ENCODE measurements around the gene PRTG.

DNA sequence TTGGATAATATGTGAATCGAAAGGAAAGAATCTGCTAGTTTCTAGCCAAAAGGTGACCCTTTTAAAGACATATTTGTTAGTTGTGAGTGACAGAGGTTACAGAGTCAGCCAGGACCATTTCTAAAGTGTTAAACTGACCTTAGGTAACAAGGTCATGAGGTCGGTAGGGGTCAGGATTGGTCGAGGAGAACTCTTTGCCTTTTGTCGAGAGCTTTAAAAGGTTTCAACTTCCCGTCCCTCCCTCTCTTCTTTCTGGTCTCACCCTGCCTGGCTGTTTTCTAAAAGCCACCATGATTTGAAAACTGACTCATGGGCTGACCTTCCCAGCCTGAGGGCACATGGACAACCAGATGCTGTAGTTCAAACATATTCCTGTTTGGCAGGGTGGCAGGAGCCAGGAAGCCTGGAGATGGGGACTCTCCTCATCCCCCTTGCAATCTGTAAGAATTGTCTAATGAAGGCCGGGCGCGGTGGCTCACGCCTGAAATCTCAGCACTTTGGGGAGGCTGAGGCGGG, 25.8 kb upstream of the PRTG start:
- TF ChIP-seq CHD2 (IDR thresholded peaks at IDR 0.05; ENCODE audit: borderline replicate concordance, low read depth, low read length): no peak
- TF ChIP-seq CTCF (IDR thresholded peaks at IDR 0.05 in 2 of 3, conservative IDR thresholded peaks at IDR 0.05 in 1 of 3; ENCODE audit: control insufficient read depth in 2 of 3, extremely low read depth in 1 of 3, insufficient read depth in 1 of 3, low read depth in 3 of 3, low read length in 3 of 3): no peak
- TF ChIP-seq POLR2A (IDR thresholded peaks at IDR 0.05; ENCODE audit: low read depth, low read length): no peak
- no peak for TF ChIP-seq FOS (IDR thresholded peaks at IDR 0.05; ENCODE audit: borderline replicate concordance, extremely low read depth, insufficient read length)
- TF ChIP-seq SMC3 (IDR thresholded peaks at IDR 0.05; ENCODE audit: borderline replicate concordance, low read length): no peak
